Hippocampal formation (tissue), 2 donors: ENCODE results near the gene ARHGAP6.

Experiments
- DNase-seq, 2 donors: peaks; one replicate each; lab custom pipeline; 2025; lab: John Stamatoyannopoulos, UW

ARHGAP6 gene

GRCh38 chrX:11575332-11575731, 90.4 kb downstream of the ARHGAP6 start:
- DNase-seq, result no peak

DNA sequence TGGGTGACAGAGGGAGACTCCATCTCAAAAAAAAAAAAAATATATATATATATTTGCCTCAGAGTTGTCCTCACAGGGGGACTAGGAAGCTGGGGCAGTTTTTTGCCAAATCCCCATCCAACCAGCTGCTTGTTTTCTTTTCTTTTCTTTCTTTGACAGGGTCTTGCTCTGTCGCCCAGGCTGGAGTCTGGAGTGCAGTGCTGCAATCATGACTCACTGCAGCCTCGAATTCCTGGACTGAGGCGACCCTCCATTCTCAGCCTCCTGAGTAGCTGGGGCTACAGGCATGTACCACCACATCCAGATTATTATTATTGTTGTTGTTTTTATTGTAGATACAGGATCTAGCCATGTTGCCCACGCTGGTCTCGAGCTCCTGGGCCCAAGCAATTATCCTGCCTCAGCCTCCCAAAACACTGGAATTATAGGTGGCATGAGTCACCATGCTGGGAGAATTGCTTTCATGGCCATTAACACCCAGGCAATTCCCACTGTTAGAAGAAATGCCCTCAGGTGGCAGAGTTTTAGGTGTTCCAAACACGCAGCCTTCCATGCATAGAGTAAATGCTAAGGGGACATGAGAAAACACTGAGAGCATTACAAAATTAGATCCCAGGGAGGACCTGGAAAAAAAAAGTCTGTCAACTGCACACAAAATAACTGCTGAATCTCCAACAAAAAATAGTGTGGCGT, 98.0 kb downstream of the ARHGAP6 start:
- no peak for DNase-seq

- no peak for DNase-seq
Observed at GRCh38 chrX:11566789-11567188, 98.9 kb downstream of the ARHGAP6 start.

DNA sequence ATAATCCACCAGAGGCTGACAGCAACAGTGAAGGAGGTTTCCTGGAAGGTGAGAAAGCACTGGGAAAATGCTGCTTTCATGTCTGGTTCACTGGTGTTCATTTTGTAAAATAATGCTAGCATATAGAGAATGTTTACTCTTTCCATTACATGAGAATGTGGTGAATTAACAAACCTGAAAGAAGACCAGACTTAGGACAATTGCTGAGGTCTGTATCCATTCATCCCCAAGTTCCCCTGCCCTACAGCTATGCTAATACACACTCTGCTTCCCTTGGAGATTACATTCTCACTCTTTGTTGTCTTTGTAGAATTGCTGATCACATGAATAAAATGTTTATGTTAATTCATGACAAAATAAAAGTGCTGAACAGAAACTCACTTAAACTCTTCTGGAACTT, 99.5 kb downstream of the ARHGAP6 start:
- no peak for DNase-seq

DNA sequence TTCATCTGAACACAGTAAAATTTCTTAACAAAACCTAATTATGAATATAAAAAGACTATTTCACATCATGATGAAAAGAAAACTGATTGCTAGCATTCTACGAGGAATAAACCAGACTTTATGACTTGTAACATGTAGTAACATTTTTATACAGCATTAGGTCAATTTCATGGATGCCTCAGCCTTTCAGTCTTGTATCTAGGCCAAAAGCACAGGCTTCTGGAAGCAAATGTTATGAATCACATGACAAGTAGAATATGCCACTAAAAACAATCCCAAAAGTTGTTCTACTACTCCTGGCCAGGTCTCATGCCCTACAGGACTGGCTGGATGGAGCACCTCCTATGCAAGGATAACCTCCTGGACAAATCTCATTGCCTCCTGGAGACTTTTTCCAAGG, 101.2 kb downstream of the ARHGAP6 start:
- DNase-seq, result no peak

DNA sequence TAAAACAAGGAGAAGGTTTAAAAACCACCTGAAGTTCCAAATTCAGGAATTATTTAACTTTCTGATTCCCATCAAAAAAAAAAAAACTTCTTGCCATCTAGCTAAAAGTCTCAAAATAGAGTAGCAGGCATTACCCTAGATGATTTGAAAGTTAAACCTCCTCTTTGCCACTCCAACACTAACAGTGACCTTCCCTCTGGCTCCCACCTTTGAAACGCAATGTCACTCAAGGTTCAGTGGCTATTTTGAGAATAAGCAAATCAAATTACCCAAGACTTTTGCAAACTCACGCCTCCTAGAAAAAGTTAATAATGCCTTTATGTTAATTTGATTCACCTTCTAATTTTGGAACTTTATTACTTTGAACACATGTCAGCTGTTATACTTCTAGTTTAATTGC, 103.2 kb downstream of the ARHGAP6 start:
- DNase-seq, result no peak

- DNase-seq, result no peak
Observed at GRCh38 chrX:11558972-11559371, 106.7 kb downstream of the ARHGAP6 start.

DNA sequence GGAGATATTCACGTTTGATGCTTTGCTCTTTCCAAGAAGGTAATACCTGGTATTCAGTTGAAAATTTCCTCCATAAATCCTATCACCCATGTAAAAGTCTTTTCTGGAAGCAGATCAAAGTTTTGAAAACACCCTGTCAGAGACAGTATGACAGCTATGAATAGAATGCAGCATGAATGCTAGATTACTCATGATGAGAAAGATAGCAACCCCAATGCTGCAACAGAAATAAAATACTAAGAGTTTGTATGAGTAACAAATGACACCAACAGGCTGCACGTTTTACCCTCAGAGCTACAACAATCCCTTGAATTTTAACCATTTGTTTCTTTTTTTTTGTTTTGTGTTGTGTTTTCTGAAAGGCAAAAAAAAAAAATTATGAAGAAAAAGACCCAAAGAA, 108.6 kb downstream of the ARHGAP6 start:
- no peak for DNase-seq

DNA sequence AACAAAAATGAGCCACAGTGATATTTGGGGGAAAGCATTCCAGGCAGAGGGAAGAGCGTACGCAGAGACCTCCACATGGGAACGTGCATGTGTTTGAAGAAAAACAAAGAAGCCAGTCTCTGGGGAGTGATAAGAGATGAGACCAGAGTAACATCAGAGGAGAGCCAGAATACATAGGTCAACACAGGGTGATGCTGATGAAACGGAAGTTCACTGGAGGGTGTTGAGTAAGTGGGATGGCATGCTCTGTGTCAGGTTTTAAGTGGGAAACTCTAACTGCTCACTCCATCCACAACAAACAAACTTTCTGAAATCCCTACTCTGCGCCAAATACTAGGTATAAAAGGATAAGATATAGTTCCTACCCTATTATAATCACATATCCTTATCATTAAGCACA, 110.0 kb downstream of the ARHGAP6 start:
- DNase-seq, result no peak

DNA sequence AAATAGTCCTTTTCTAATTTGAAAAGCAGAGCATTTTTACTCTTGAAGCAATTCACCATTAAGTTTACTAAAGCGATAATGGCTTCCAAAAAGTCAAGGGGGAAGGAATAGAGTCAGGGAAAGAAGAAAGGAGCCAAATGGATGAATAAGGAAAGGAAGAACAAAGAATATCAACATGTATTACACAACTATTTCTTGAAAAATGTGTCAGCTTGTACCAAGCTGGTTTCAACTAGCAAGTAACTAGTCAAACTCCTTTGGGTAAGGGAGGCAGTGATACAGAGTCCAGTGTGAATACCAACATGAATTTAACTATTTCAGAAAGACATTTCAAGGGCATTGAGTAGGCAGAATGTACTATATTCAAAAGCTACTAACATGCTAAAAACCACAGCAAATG, 112.1 kb downstream of the ARHGAP6 start:
- DNase-seq, result no peak

- DNase-seq, result no peak
Observed at GRCh38 chrX:11551151-11551550, 114.6 kb downstream of the ARHGAP6 start.

- DNase-seq, result no peak
Observed at GRCh38 chrX:11546917-11547316, 118.8 kb downstream of the ARHGAP6 start.

- DNase-seq, result no peak
Observed at GRCh38 chrX:11543249-11543648, 122.5 kb downstream of the ARHGAP6 start.

DNA sequence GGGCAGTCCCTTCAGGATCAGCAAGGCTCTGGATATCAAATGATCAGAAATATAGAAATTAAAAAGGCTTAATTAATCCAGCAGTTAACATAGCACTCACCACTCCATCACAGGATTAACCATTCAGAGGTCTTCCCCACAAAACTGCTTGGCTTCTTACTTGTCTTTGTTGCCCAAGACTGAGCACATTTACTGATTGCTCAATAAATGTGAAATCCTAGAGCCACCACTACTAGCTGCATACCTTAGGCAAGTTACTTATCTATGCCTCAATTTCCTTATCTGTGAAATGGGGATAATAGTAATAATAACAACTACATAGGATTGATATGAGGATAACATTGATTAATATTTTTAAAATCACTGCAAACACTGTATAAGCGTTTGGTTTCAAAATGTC, 124.2 kb downstream of the ARHGAP6 start:
- no peak for DNase-seq

DNA sequence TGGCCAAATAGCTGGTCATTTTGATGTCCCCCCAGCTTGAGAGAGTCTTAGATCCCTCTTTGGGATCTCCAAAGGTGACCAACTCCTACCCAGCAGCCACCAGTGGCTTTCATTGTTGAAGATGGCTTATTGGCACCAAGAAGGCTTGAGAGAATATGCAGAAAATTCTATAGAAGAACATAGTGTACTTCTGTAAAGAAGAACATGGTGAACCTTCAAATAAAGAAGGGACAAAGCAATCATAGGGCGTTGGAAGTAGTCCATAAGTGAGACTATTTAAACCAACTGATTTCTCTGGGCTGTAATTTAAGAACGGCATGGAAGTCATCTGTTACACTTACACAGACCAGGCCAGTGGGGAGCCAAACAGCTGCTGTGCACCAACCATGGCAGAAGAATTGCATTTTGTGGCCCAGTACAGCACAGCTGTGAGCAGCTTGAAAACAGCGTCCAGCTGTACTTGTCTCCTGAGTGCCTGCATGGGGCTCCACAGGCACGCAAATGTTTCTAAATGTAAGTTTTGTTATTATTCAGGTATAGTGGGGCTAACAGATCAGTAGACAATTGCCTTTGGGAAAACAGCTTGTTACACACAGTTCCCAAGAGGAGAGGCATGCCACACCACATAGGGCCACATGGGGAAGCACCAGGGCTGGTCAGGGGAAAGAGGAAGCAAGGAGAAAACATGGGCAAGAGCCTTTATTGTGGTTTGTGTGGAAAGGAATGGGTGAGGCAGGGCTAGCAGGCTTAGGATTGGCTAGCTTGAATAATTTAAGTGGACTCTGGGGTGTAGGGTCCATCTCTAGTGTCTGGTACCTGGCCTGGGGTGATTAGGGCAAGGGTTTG, 125.0 kb downstream of the ARHGAP6 start:
- no peak for DNase-seq

DNA sequence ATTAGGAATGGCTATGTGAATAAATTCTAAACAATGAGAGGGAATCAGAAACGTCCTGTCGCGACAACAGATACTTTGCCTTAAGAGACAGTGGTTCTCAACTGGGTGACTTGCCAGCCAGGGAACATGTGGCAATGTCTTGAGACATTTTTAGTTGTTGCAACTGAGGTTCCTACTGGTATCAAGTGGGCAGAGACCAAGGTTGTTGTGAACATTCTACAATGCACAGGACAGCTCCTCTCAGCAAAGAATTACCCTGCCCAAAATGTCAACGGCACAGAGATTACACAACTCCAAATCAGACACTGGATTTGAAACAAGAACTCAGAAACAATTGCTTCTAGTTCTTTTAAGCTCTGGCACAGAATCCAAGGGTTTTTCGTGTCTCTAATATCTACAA, 128.6 kb downstream of the ARHGAP6 start:
- DNase-seq, result no peak

DNA sequence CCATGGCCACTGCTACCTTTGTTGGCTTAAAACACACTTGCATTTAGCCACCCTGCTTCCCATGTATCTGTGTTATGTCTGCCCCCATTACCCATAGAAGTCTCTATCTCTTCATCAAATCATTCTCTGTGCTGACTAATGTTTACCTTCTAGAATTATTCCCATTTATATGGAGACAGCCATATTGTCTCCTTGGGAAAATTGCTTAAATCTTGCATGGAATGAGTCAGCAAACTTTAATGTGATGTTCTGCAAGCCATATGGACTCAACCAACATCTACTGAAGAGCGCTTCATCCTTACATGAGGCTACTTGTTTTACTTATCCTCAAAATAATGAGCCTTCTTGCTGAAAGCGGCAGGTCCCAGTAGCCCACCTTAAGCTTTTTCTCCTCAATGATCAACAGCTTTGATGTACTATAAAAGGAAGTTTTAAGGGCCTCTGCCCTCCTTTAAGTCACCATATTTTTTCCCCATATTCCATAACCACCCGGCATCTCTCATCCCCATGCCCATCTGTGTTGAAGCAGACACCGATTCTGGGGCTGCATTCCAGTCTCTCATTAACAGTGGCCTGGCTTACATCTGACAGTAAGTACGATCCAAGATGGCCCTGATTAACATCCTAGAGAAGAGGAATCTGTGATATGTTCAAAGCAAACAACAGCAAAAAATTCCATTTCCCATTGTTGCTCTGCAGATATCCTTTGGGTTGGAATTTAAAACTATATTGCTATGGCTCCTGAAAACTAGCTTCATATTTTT, 130.4 kb downstream of the ARHGAP6 start:
- DNase-seq, result no peak

GRCh38 chrX:11533199-11533651, 132.5 kb downstream of the ARHGAP6 start:
- DNase-seq, result peak in 1 of 2 donors; percentile 88

- no peak for DNase-seq
Observed at GRCh38 chrX:11532291-11533078, 133.2 kb downstream of the ARHGAP6 start.

GRCh38 chrX:11531226-11531625, 134.5 kb downstream of the ARHGAP6 start:
- DNase-seq, result peak in 1 of 2 donors; percentile 0

DNA sequence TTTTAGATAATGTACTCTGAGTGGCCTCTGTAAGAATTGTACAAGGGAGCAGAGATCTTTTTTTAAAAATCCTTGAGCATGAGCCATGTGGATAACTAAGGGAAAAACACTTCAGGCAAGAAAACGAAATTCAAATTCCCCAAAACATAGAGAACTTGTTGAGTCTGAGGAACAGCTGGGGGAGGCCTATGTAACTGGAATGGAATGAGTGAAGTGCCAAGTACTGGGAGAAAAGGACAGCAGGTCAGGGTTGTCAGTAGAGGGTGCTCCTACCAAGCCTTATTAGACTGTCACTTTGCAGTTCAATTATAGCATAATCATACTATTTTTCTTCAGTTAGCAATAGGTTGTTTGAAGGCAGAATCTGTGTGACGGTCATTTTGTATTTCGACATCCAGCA, 135.1 kb downstream of the ARHGAP6 start:
- no peak for DNase-seq

DNA sequence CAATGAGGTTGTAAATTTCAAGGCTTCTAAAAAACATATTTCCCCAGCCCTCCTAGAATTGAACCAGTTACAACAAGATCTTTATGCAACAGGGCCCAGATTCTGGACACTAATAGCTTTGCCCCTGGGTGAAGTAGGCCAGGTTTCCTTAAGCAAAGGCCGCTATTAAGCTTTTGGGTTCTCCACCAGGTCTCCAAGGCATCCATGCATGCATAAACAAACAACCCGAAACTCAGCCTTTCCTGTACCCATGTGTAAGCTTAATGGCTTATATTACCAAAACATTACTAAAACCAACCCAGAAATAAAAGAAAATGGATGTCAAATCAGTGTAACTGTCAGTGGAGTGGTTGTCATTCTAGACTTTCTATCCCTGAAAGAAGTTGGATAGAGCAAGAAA, 137.1 kb downstream of the ARHGAP6 start:
- DNase-seq, result no peak
